Upper lobe of left lung (tissue), 4 donors: ENCODE measurements around the gene KLHL29.

Experiments
- CTCF ChIP-seq, 6 experiments: fragments of 450-650 bp in 4 of 6; fragments of 200-600 bp in 2 of 6; sonication (generic) in 2 of 6; IDR thresholded peaks; one replicate each; pipeline ENCODE4 v1.5.1; 2016 to 2019; ENCODE audit warnings: antibody characterized with exemption in 6 of 6
- EP300 ChIP-seq, 4 donors: sonication (generic); formaldehyde crosslinking; IDR thresholded peaks; one replicate each; pipeline ENCODE4 v1.5.1; 2017; ENCODE audit warnings: antibody characterized with exemption in 4 of 4, control low read depth in 2 of 4
- POLR2A ChIP-seq, 4 donors: fragments of 450-650 bp; IDR thresholded peaks; one replicate each; pipeline ENCODE4 v1.5.1; 2016 to 2017; ENCODE audit warnings: antibody characterized with exemption in 4 of 4, mild to moderate bottlenecking in 2 of 4
- POLR2AphosphoS5 ChIP-seq, 2 donors: sonication (generic); formaldehyde crosslinking; IDR thresholded peaks; one replicate each; pipeline ENCODE4 v1.5.1; 2017; ENCODE audit warnings: antibody characterized with exemption in 2 of 2

DNA sequence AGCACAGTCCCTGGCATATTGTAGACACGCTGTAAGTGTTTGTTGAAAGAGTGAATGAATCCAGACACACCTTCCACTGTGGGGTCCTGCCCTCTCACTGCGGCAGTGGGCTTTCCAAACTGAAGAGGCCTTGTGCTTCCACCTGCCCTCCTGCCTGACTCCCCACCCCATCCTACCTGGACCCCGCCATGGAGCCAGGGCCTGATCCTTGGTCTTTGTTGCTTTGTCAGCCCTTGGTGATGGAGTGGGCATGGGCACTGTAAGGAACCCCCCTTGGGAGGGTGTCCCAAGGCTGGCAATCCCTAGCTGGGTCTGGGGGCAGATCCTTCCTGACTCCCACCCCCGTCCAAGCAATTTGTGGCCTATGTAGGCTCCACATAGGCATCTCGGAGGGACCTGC lies 33.1 kb downstream of the KLHL29 start:
- TF ChIP-seq POLR2A (IDR thresholded peaks at IDR 0.05) (no peak), EP300 (IDR thresholded peaks at IDR 0.05) (no peak), CTCF (IDR thresholded peaks at IDR 0.05) (no peak), POLR2AphosphoS5 (IDR thresholded peaks at IDR 0.05) (no peak)
